ENCODE results near the gene APOC3.

APOC3 gene

GRCh38 chr11:116804001-116804400, 25.7 kb upstream of the APOC3 start:
- no peak for ATAC-seq
- DNase-seq, result no peak

DNA sequence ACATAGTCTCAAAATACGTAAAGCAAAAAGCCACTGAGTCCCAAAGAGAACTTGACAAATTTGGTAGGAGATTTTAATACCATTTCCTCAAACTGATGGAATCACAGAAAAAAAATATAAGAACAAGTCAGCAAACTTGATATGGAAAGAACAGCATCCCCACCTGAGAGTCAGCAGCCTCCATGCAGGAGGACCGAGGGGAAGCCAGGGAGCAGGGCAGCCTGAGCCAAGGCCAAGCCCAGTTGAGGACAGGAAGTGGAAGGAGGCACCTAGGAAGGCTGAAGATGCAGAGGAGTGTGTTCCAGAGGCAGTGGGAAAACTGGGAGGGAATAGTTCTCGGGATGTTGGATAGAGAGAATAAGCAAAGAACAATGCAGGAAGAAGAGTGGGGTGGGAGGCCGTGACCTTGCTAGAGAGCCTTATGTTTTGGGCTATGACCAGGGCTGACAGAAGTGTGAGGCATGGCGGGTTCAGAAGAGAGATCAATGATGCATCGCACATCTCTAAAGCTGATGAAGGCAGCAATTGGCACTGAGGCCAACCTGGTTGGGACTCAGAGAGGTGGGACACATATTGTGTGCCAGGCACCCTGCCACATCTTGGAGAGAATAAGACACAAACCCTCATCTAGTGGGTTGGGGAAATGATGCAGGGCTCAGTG, 22.0 kb upstream of the APOC3 start:
- ATAC-seq, result no peak
- DNase-seq, result no peak

DNA sequence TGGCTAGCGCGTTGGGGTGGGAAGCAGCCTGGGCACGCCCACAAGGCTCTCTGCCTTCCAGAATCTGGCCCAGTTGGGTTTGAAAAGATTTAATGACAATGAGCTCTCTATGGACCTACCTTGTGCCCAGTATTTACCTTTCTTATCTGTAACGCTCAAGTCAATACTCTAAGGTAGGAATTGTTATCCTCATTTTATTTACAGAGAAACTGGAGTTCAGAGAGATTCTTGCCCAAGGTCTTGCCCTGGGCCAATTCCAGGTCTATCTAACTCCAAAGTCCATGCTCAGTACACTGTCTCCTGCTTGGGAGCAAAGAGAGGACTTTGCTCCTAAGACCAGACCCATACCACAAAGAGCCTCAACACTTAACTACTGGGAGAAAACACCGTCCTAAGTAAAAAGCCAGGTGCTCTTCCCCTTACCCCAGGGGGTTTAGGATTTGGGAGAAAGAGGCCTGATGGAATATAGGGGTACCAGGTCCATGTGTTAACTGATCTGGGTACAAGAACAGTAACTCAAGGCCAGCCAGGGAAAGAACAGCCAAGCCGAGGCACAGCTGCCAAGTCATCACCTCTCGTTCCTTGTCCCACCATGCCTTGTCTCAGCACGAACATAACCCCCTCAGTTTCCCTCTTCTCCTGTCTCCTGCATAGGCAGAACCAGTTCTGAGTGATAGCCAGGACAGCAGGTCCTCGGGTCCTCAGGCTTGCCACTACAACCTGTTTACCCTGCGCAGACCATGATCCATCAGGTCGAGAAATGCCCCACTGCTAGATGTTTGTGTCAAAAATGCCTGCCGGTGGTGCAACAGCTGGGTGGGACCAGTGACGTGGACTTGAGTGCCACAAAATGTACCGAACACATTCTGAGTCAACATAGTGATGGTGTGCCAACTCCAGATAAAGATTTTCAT, 21.2 kb upstream of the APOC3 start:
- ATAC-seq (no peak), DNase-seq (no peak)

- ATAC-seq (no peak), DNase-seq (no peak)
These were observed 18.5 kb upstream of the APOC3 start for GRCh38 chr11:116811194-116811593.

GRCh38 chr11:116812109-116812508, 17.6 kb upstream of the APOC3 start:
- ATAC-seq, result no peak
- no peak for DNase-seq

- no peak for DNase-seq
- ATAC-seq, result no peak
These were observed 16.5 kb upstream of the APOC3 start for GRCh38 chr11:116813170-116813569.

DNA sequence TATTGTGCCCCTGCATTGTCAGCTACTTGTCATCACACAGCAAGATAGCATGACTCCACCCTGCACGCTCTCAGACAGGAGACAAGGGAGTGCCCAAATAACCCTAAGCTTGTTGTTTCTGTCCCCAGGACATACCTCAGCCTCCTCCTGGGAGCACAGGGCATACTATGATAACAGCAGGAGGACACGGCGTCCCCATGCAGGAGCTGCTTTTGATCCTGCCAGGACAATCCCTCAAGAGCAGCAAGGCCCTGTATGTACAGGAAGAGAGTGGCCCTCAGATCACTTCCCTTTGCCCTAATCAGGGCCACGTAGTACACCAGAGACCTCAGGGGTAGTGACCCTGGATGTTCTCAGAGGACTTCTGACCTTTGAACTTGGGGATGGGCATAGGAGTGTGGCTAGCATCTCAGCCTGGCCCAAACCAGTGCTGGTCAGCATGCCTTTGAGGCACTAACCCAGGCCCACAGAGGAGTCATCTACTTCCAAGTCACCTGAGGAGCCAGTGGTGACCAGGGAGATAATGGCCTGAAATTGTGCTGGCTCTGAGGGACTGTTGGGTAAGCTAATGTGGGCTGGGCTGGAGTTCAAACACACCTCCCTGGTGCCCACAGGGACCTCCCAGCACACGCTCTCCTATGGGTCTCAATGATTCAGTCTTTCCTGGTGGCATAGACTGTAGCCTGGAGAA, 15.8 kb upstream of the APOC3 start:
- DNase-seq (no peak), ATAC-seq (no peak)

DNA sequence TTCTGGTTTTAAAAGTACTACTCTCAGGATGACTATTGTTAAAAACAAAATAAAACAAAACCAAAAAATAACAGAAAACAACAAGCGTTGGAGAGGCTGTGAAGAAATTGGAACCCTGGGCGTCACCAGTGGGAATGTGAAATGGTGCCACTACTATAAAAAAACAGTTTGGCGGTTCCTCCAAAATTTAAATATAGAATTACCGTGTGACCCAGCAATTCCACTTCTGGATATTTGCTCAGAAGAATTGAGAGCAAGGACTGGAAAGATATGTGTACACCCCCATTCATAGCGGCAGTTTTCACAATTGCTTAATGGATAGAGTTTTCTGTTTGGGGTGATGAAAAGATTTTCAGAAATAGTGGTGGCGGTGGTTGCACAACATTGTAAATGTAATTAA, 15.2 kb upstream of the APOC3 start:
- DNase-seq, result no peak

GRCh38 chr11:116819049-116819448, 10.7 kb upstream of the APOC3 start:
- no peak for DNase-seq
- no peak for ATAC-seq

More for the DNA sequence above, 15.2 kb upstream of the APOC3 start:
- ATAC-seq, result no peak

- DNase-seq (no peak), ATAC-seq (no peak)
These were observed 8.4 kb upstream of the APOC3 start for GRCh38 chr11:116821050-116821918.

DNA sequence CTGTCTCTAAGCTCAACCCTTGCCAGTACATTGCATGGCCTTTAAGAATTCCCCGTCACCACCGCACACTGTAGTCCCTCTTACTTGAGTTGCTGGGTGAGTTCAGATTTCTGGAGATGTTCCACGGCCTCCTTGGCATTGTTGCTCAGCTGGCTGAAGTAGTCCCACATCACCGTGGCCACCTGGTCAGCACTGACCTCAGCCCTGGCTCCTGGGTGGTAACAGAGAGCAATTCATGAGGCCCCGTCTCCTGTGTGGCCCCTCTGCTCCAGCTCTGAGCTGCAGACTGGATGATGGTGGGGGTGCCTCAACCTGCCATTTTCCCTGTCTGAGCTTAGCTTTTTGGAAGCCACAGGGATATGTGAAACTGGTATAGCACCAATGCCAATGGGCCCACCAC, 7.1 kb upstream of the APOC3 start:
- ATAC-seq (no peak), DNase-seq (no peak)

DNA sequence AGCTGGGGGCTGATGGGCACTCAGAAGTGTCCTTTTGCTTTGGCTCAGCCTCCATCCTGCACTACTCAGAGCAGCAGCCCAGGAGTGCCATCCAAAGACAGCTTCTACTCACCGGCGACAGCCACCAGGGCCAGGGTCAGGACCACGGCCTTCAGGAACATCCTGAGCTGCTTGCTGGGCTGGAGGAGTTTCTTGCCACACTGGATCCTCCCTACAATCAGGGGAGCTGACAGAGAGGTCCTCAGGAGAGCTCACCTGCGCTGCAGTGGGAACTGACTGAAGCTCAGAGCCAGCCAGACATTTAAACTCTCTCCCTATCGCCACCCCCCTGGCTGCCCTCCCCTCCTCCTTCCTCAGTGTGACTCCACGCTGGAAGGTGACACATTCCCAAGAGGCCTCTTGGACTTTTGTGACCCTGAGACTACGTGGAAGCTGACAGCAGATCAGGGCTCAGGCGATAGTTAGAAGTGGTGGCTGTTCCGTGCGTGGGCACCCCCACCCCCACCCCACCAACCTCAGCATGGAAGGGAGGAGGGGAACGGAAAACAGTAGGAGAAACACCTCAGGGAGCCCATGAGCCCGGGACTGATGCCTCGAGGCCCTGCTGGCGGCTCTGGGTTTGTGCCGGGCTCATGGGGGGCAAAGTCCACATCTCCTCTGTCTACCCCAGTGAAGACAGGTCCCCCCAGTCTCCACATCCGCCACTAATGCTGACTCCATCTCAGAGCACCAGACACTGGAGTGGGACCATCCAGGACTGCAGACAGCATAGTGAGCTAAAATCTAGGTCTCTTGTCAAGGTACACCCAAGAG, 6.5 kb upstream of the APOC3 start, which contains the start of gene APOA4:
TSS of gene APOA4 (minus strand) at position 274 of the 813 bp plus-strand sequence. CDS start at position 161, 113 bp downstream.
- no peak for ATAC-seq
- DNase-seq, result no peak

- ATAC-seq, result no peak
- no peak for DNase-seq
These were observed 4.3 kb upstream of the APOC3 start for GRCh38 chr11:116825434-116825833.

DNA sequence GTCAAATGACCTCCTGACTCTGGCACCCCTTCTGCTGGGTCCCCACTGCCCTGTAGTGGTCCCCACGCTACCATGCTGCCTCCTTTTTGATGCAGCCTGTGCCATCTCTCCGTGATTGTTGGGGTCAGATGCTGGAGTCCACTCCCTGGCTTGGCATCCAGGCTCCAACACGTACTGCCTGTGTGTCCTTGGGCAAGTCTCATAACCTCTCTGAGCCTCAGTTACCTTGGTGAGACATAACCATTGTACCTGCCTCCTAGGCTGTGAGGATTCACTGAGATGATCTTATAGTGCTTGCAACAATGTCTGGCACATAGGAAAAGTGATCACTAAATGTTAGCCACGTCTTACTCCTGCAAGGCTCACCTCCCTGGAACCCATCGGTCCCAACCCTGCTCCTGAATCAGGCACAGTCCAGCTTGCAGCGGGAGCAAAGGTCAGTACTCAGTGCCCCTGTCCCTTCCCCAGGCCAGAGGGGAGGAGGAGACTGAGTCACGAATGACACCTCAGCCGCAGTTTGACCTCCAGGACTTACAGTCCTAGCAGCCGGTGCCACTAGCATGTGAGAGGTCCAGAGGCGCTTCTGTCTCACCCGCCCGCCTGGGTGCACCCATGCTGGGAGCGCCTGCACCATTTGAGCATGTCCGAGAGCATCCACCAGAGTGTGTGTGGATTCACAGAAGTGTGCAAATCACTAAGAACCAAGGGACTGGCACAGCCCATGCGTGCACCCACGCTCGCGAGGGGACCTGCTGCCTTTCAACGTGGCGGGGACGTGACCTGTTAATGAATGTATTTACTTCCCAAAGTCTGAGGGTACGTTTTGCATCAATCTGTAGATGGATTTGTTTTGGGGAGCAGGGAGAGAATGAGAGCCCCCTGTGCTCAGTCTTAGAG, 3.6 kb upstream of the APOC3 start:
- ATAC-seq (no peak), DNase-seq (no peak)

- DNase-seq (no peak), ATAC-seq (no peak)
These were observed 2.8 kb upstream of the APOC3 start for GRCh38 chr11:116826751-116827431.

DNA sequence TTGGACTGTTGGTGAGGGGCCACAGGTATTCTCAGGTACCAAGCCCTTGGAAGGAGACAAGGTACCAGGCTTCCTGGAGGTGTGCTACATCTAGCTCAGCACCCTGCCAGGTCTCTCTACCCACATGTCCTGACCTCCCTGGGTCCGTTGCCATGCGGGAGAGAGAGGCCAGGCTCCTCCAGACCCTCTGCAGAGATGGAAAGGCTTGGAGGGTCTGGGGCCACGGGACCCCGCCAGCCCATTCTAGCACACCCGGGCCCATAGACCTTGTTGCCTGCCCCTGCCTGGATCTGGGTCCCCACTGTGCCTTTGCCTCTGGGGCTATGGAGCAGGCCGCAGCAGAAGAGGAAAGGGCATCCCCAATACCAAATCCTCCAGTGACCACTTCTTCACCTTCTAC, 2.2 kb upstream of the APOC3 start:
- ATAC-seq (no peak), DNase-seq (no peak)

DNA sequence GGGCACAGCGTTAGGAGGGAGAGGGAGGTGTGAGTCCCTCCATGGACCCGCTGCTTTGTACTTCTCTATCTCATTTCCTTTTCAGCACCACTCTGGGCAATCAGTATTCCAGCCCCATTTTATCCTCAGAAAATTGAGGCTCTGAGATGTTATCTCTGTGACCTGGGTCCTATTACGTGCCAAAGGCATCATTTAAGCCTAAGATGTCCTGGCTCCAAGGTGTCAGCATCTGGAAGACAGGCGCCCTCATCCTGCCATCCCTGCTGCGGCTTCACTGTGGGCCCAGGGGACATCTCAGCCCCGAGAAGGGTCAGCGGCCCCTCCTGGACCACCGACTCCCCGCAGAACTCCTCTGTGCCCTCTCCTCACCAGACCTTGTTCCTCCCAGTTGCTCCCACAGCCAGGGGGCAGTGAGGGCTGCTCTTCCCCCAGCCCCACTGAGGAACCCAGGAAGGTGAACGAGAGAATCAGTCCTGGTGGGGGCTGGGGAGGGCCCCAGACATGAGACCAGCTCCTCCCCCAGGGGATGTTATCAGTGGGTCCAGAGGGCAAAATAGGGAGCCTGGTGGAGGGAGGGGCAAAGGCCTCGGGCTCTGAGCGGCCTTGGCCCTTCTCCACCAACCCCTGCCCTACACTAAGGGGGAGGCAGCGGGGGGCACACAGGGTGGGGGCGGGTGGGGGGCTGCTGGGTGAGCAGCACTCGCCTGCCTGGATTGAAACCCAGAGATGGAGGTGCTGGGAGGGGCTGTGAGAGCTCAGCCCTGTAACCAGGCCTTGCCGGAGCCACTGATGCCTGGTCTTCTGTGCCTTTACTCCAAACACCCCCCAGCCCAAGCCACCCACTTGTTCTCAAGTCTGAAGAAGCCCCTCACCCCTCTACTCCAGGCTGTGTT, 829 bp upstream of the APOC3 start:
- DNase-seq (no peak), ATAC-seq (no peak)

DNA sequence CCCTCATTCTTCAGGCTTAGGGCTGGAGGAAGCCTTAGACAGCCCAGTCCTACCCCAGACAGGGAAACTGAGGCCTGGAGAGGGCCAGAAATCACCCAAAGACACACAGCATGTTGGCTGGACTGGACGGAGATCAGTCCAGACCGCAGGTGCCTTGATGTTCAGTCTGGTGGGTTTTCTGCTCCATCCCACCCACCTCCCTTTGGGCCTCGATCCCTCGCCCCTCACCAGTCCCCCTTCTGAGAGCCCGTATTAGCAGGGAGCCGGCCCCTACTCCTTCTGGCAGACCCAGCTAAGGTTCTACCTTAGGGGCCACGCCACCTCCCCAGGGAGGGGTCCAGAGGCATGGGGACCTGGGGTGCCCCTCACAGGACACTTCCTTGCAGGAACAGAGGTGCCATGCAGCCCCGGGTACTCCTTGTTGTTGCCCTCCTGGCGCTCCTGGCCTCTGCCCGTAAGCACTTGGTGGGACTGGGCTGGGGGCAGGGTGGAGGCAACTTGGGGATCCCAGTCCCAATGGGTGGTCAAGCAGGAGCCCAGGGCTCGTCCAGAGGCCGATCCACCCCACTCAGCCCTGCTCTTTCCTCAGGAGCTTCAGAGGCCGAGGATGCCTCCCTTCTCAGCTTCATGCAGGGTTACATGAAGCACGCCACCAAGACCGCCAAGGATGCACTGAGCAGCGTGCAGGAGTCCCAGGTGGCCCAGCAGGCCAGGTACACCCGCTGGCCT, 641 bp downstream of the APOC3 start:
- ATAC-seq (no peak), DNase-seq (no peak)

All from stimulated activated naive CD8-positive, alpha-beta T cell treated with anti-CD3 and anti-CD28 coated beads, Interleukin-15, Interleukin-2, amounts not matched to agents 100 U/mL and 50 U/mL, for 24 hours (primary cell).